Keratinocyte (primary cell): ENCODE measurements around the gene DRG2.

ENCODE experiments used
- CTCF ChIP-seq, 3 experiments: IDR thresholded peaks in 1 of 3; conservative IDR thresholded peaks in 1 of 3; optimal IDR thresholded peaks in 1 of 3; 2 replicates in 2 of 3; 3 replicates in 1 of 3; pipeline versions ENCODE3 to v1.5.1; 2011; ENCODE audit warnings: low read length in 3 of 3, mild to moderate bottlenecking in 3 of 3, moderate library complexity in 2 of 3, control low read depth in 1 of 3, inconsistent platforms in 1 of 3; ENCODE audit not compliant: insufficient read depth in 2 of 3; ENCODE audit errors: extremely low read depth in 1 of 3
- EZH2 ChIP-seq: IDR thresholded peaks from one replicate; pipeline ENCODE4 v1.6.1; 2012; ENCODE audit warnings: inconsistent platforms, mild to moderate bottlenecking, low read length, moderate library complexity

- TF ChIP-seq CTCF (optimal IDR thresholded peaks at IDR 0.05 in 1 of 3, IDR thresholded peaks at IDR 0.05 in 1 of 3, conservative IDR thresholded peaks at IDR 0.05 in 1 of 3; ENCODE audit: extremely low read depth in 1 of 3, insufficient read depth in 2 of 3, low read length in 3 of 3) (no peak), EZH2 (no peak)
These were observed 20.9 kb downstream of the DRG2 start, which contains the start of gene MYO15A for GRCh38 chr17:18108401-18109312.
